K562 (cell line): ENCODE data around the gene MAGEB2. TPM values are rescaled to one million over a fixed set of nuclear protein-coding genes. Genes with fewer than 3 reads are reported as not detected.

Experiments
- ATAC-seq: fragments of 200-7000 bp; cut with Tn5 transposase; 3 replicates; pipeline ENCODE4 v1.9.1; 2020; ENCODE audit warnings: moderate library complexity
- BruUV-seq: library from RNA; stranded (reverse); fragments of 400-500 nt; replicated peaks from 2 replicates; lab custom pipeline; 2021; lab: Mats Ljungman, UMichigan
- CTCF ChIA-PET: fragments of 300-600 bp; formaldehyde crosslinking; extraction: SDS; loops from one replicate; lab custom pipeline; 2021; ENCODE audit warnings: low intra/inter-chr PET ratio; lab: Yijun Ruan, JAX
- POLR2A ChIA-PET: fragments of 300-600, 350-650 bp; sonication (Branson Sonifier 250); formaldehyde crosslinking; extraction: SDS; loops from one replicate; lab custom pipeline; 2021; ENCODE audit warnings: antibody characterized with exemption, inconsistent platforms; lab: Yijun Ruan, JAX
- DNase-seq, 4 experiments: peaks; one replicate each; pipeline versions ENCODE4 v3.0.0 to v3.0.0-alpha.2; 2011 to 2018; ENCODE audit warnings: low spot score in 3 of 4, mixed read lengths in 3 of 4; ENCODE audit errors: extremely low read depth in 1 of 4
- FAIRE-seq: peaks from 2 replicates; lab custom pipeline; 2011; peaks lifted over from hg19 to GRCh38; lab: Jason Lieb, UNC
- H2AFZ ChIP-seq: 2 replicates; pipeline ENCODE4 v1.6.0; 2011; ENCODE audit warnings: low read depth, low read length, control low read depth, inconsistent platforms
- H3K27ac ChIP-seq: fragments of 200-600 bp; 3 replicates; pipeline ENCODE4 v1.8.0; 2011; ENCODE audit warnings: low read depth, mild to moderate bottlenecking, control low read depth, inconsistent platforms, low read length, moderate library complexity, mixed read lengths; ENCODE audit errors: extremely low read depth
- H3K27me3 ChIP-seq, 2 experiments: fragments of 300-600 bp in 1 of 2; 2 replicates in 1 of 2; 3 replicates in 1 of 2; pipeline versions ENCODE4 v1.6.0 to v1.8.0; 2011; ENCODE audit warnings: inconsistent platforms in 2 of 2, low read length in 2 of 2, mild to moderate bottlenecking in 1 of 2, mixed read lengths in 1 of 2, moderate library complexity in 1 of 2; ENCODE audit not compliant: control insufficient read depth in 2 of 2, insufficient read depth in 2 of 2
- H3K36me3 ChIP-seq: fragments of 300-600 bp; 3 replicates; pipeline ENCODE4 v1.8.0; 2011; ENCODE audit warnings: mild to moderate bottlenecking, low read length, inconsistent platforms; ENCODE audit not compliant: control insufficient read depth, insufficient read depth
- H3K4me1 ChIP-seq, 2 experiments: fragments of 200-600 bp in 1 of 2; replicated peaks in 1 of 2; 2 replicates in 1 of 2; 3 replicates in 1 of 2; pipeline versions ENCODE4 v1.5.1 to v1.8.0; 2011; ENCODE audit warnings: inconsistent platforms in 2 of 2, low read length in 2 of 2, mild to moderate bottlenecking in 1 of 2, mixed read lengths in 1 of 2, moderate library complexity in 1 of 2; ENCODE audit not compliant: control insufficient read depth in 2 of 2, insufficient read depth in 2 of 2
- H3K4me2 ChIP-seq: 2 replicates; pipeline ENCODE4 v1.6.1; 2011; ENCODE audit warnings: low read length, control low read depth, inconsistent platforms, mixed read lengths; ENCODE audit not compliant: insufficient read depth
- H3K4me3 ChIP-seq: fragments of 200-600 bp; sonication (generic), shearing (Covaris generic); 2 replicates; pipeline ENCODE4 v1.5.1; 2016; ENCODE audit warnings: control low read depth, inconsistent platforms
- H3K79me2 ChIP-seq: fragments of 200-600 bp; 3 replicates; pipeline ENCODE4 v1.8.0; 2011; ENCODE audit warnings: low read length, inconsistent platforms; ENCODE audit not compliant: control insufficient read depth, insufficient read depth
- H3K9ac ChIP-seq, 2 experiments: 2 replicates each; pipeline versions ENCODE4 v1.6.0 to v1.6.1; 2011; ENCODE audit warnings: low read depth in 2 of 2, low read length in 2 of 2, control low read depth in 1 of 2, inconsistent platforms in 1 of 2, mild to moderate bottlenecking in 1 of 2, mixed read lengths in 1 of 2; ENCODE audit not compliant: insufficient read depth in 1 of 2
- H3K9me1 ChIP-seq: one replicate; pipeline ENCODE4 v1.6.0; 2011; ENCODE audit warnings: inconsistent platforms, mild to moderate bottlenecking, low read length, moderate library complexity; ENCODE audit not compliant: control insufficient read depth, insufficient read depth
- H3K9me3 ChIP-seq: replicated peaks from 2 replicates; pipeline ENCODE4 v1.5.1; 2011; ENCODE audit warnings: low read depth, low read length, inconsistent platforms; ENCODE audit not compliant: control insufficient read depth, insufficient read depth
- H4K20me1 ChIP-seq: replicated peaks from 2 replicates; pipeline ENCODE4 v1.6.1; 2011; ENCODE audit warnings: low read length, inconsistent platforms, mixed read lengths; ENCODE audit not compliant: control insufficient read depth, insufficient read depth
- HDAC6 ChIP-seq: IDR thresholded peaks from 2 replicates; pipeline ENCODE4 v1.6.1; 2012; ENCODE audit warnings: low read depth, mild to moderate bottlenecking, control low read depth, inconsistent platforms, low read length, moderate library complexity
- LCOR ChIP-seq: sonication (generic); formaldehyde crosslinking; IDR thresholded peaks from 2 replicates; pipeline ENCODE4 v1.8.0; 2022; ENCODE audit warnings: mild to moderate bottlenecking, missing genetic modification reagents
- PPARD ChIP-seq: fragments of 250-450 bp; sonication (Bioruptor Pico); IDR thresholded peaks from 2 replicates; pipeline ENCODE4 v1.8.0; 2022; ENCODE audit warnings: inconsistent platforms, mild to moderate bottlenecking, moderate library complexity
- RFX5 ChIP-seq: IDR thresholded peaks from 2 replicates; pipeline ENCODE4 v1.6.1; 2011; ENCODE audit warnings: low read depth, mild to moderate bottlenecking, improper control_type of control experiment, low read length
- ZFP1 ChIP-seq: fragments of 450-650 bp; formaldehyde crosslinking; IDR thresholded peaks from 2 replicates; pipeline ENCODE4 v1.4.0; 2020; ENCODE audit warnings: mild to moderate bottlenecking, mixed read lengths
- ZNF518B ChIP-seq: fragments of 250-450 bp; sonication (Bioruptor Pico); IDR thresholded peaks from 2 replicates; pipeline ENCODE4 v1.5.0; 2021; ENCODE audit warnings: mild to moderate bottlenecking, moderate library complexity
- WGBS: fragments of 100-300 bp; shearing (Covaris generic); methylation state at CpG from one replicate; pipeline ENCODE4 v1.1.6; 2016; ENCODE audit warnings: low coverage, mixed read lengths; ENCODE audit not compliant: insufficient coverage; ENCODE audit errors: missing lambda C conversion rate; 5-methylcytosine and 5-hydroxymethylcytosine counted together
- in situ Hi-C: fragments of 300-500 bp; cut with MboI; formaldehyde crosslinking; loops from 4 replicates; pipeline ENCODE4 v1.15.0; 2018; ENCODE audit warnings: inconsistent platforms, mixed read lengths
- intact Hi-C: fragments of 100-400 bp; cut with micrococcal nuclease; formaldehyde crosslinking; loops from 2 replicates; pipeline ENCODE4 v1.14.2; 2022
- polyA plus RNA-seq, 8 experiments: library from polyadenylated mRNA; depleted of rRNA in 4 of 8; stranded (reverse) in 5 of 8; unstranded in 3 of 8; fragments of >200 nt; fragmentation: Nextera tagmentation in 2 of 8; fragmentation: Illumina TruSeq in 1 of 8; extraction: Ambion mirVana in 2 of 8; extraction: Trizol in 1 of 8; gene quantifications; 2 replicates each; pipeline versions ENCODE4 v1.2.1 to v1.2.3, GENCODE V29; 2011 to 2014; ENCODE audit warnings: inconsistent platforms in 1 of 8, missing spikeins in 1 of 8
- total RNA-seq, 7 experiments: library from RNA; depleted of rRNA in 6 of 7; stranded (reverse); fragments of >200 nt in 6 of 7; fragmentation: Illumina TruSeq in 2 of 7; extraction: Trizol in 2 of 7; gene quantifications; 2 replicates each; pipeline versions ENCODE4 v1.2.1 to v1.2.3, GENCODE V29; 2011 to 2021; ENCODE audit warnings: low replicate concordance in 1 of 7

The MAGEB2 gene
- total and polyA plus RNA-seq, 9 of the 15 experiments (the other 6 are each of a cell fraction or from before 2014, with no cell fraction given), result 21.6 to 277 (median 88.8) TPM

- TF ChIP-seq RFX5 (no peak), PPARD (CRISPR knock-in tag) (no peak), HDAC6 (no peak), ZFP1 (CRISPR knock-in tag) (no peak)
Observed at GRCh38 chrX:30224536-30224935, 9.2 kb downstream of the MAGEB2 start (continued).

- Histone ChIP-seq H3K4me1 (no peaks in the 10 kb centered on the region; a peak in 1 of 5 replicates), H4K20me1 (no peaks in the 10 kb centered on the region), H2AFZ (no peak overlapping the region), H3K27me3 (no peaks in the 10 kb centered on the region), H3K36me3 (no peaks in the 10 kb centered on the region), H3K27ac (no peak overlapping the region), H3K4me2 (no peak overlapping the region), H3K9me3 (no peaks in the 10 kb centered on the region), H3K9me1 (no peaks in the 10 kb centered on the region), H3K4me3 (no peak overlapping the region), H3K79me2 (no peaks in the 10 kb centered on the region), H3K9ac (no peak overlapping the region)
- intact Hi-C loops, result no loop called here
- WGBS, result 0% methylated on average over 1 of the region's 1 CpG
- BruUV-seq, result no TSS peak
- ATAC-seq, result no peak
- no peak for FAIRE-seq
- CTCF ChIA-PET, result no interaction called here
- POLR2A ChIA-PET, result no interaction called here
- in situ Hi-C loops, result no loop called here
- TF ChIP-seq ZNF518B (CRISPR knock-in tag) (no peak), LCOR (CRISPR knock-in tag) (no peak)
- no peak for DNase-seq
Observed at GRCh38 chrX:30228526-30228925, 13.2 kb downstream of the MAGEB2 start.
